Kidney (tissue), 14 donors: ENCODE measurements around the gene NEDD8. TPM values are rescaled to one million over a fixed set of nuclear protein-coding genes. Genes with fewer than 3 reads are reported as not detected.

Experiments used
- DNase-seq, 5 donors: peaks; one replicate each; pipeline ENCODE4 v3.0.0-alpha.2; 2013 to 2020
- FAIRE-seq: peaks from 2 replicates; lab custom pipeline; 2012; peaks lifted over from hg19 to GRCh38; lab: Jason Lieb, UNC
- H3K27ac ChIP-seq, 2 donors: one replicate each; pipeline ENCODE4 v1.7.0; 2013; ENCODE audit warnings: low read depth in 2 of 2, low read length in 2 of 2, inconsistent platforms in 1 of 2
- H3K27me3 ChIP-seq: one replicate; pipeline ENCODE4 v1.7.1; 2013; ENCODE audit warnings: low read length, inconsistent platforms; ENCODE audit not compliant: control insufficient read depth, insufficient read depth
- H3K36me3 ChIP-seq, 3 donors: one replicate each; pipeline versions ENCODE4 v1.7.0 to v1.7.1; 2013; ENCODE audit warnings: low read length in 3 of 3, control low read depth in 1 of 3, inconsistent platforms in 1 of 3; ENCODE audit not compliant: insufficient read depth in 3 of 3, control insufficient read depth in 2 of 3
- H3K4me1 ChIP-seq, 3 donors: one replicate each; pipeline versions ENCODE4 v1.7.0 to v1.7.1; 2013; ENCODE audit warnings: low read length in 3 of 3, inconsistent platforms in 1 of 3, low read depth in 1 of 3; ENCODE audit not compliant: control insufficient read depth in 2 of 3, insufficient read depth in 2 of 3
- H3K4me3 ChIP-seq, 3 donors: one replicate each; pipeline versions ENCODE4 v1.7.0 to v1.8.1; 2013; ENCODE audit warnings: low read length in 3 of 3, control low read depth in 1 of 3, inconsistent platforms in 1 of 3
- H3K9ac ChIP-seq, 3 donors: one replicate each; pipeline versions ENCODE4 v1.7.0 to v1.7.1; 2013; ENCODE audit warnings: low read length in 3 of 3, control low read depth in 1 of 3, inconsistent platforms in 1 of 3
- H3K9me3 ChIP-seq, 3 donors: one replicate each; pipeline versions ENCODE4 v1.7.0 to v1.7.1; 2013; ENCODE audit warnings: low read length in 3 of 3, control low read depth in 1 of 3, inconsistent platforms in 1 of 3; ENCODE audit not compliant: control insufficient read depth in 2 of 3, insufficient read depth in 1 of 3
- intact Hi-C: fragments of 100-400 bp; cut with DNase I; formaldehyde crosslinking; loops from one replicate; pipeline ENCODE4 v1.11.1; 2022
- polyA plus RNA-seq: library from polyadenylated mRNA; stranded (reverse); fragments of 350-450 nt; fragmentation: Illumina TruSeq; extraction: RNeasy Lipid Tissue Mini Kit (QIAGEN cat#74804); gene quantifications from one replicate; pipeline ENCODE4 v1.2.3, GENCODE V29; 2014; ENCODE audit warnings: low read depth, low replicate concordance; ENCODE audit not compliant: insufficient read depth
- total RNA-seq: library from RNA; stranded (reverse); fragmentation: NEBNext Ultra II Directional; extraction: Animal tissue kit (Norgen Biotek cat#: 25700); gene quantifications from one replicate; pipeline ENCODE4 v1.2.1, GENCODE V29; 2021
- TF ChIP-seq, protein P1 (sequence below): IDR thresholded peaks from 3 replicates; pipeline ENCODE4 v1.5.1; 2012; ENCODE audit warnings: mild to moderate bottlenecking, moderate library complexity, borderline replicate concordance; ENCODE audit not compliant: insufficient read depth; ENCODE audit errors: extremely low read depth
- donor health status: control.
- donor health status: control.
- donor health status: control.
- donor health status: control.
- donor health status: control.
- donor health status: DM: yes; HTN: yes; CAD: no.
- donor health status: Normal renal cell carcinoma (clear cell type).

NEDD8 gene
- total and polyA plus RNA-seq, 2 donors from 2014 or later = 145 to 439 TPM

DNA sequence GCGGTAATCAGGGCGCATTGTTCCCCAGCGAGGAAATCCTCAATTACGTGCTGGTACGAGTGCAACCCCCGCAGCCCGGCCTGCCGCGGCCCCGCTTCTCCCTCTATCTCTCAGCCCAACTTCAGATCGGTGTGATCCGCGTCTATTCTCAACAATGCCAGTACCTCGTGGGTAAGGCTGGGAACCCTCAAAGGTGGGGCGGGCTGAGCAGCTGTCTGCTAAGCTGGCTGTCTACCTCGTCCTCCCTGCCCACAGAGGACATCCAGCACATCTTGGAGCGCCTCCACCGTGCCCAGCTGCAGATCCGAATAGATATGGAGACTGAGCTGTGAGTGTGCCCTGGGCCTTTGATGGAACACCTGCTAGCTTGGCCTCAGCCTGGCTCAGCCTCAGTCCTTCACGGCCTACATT is 59.3 kb downstream of the NEDD8 start:
- H3K4me1 ChIP-seq = peaks cover 0 to 3% (median 0%) of the 10 kb centered on the region in 3 donors
- no peaks in the 10 kb centered on the region for H3K27me3 ChIP-seq
- DNase-seq (peak in 1 of 5 donors; percentile 67), FAIRE-seq (no peak)
- no peaks in the 10 kb centered on the region for H3K36me3 ChIP-seq
- intact Hi-C loops = no loop called here
- H3K9ac ChIP-seq = no peak overlapping the region
- TF ChIP-seq, protein P1, sequence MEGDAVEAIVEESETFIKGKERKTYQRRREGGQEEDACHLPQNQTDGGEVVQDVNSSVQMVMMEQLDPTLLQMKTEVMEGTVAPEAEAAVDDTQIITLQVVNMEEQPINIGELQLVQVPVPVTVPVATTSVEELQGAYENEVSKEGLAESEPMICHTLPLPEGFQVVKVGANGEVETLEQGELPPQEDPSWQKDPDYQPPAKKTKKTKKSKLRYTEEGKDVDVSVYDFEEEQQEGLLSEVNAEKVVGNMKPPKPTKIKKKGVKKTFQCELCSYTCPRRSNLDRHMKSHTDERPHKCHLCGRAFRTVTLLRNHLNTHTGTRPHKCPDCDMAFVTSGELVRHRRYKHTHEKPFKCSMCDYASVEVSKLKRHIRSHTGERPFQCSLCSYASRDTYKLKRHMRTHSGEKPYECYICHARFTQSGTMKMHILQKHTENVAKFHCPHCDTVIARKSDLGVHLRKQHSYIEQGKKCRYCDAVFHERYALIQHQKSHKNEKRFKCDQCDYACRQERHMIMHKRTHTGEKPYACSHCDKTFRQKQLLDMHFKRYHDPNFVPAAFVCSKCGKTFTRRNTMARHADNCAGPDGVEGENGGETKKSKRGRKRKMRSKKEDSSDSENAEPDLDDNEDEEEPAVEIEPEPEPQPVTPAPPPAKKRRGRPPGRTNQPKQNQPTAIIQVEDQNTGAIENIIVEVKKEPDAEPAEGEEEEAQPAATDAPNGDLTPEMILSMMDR = no peak
- peak overlapping the region in 2 of 3 donors; percentile 44 to 69 for H3K4me3 ChIP-seq
- no peaks in the 10 kb centered on the region for H3K9me3 ChIP-seq
- H3K27ac ChIP-seq = no peak overlapping the region

DNA sequence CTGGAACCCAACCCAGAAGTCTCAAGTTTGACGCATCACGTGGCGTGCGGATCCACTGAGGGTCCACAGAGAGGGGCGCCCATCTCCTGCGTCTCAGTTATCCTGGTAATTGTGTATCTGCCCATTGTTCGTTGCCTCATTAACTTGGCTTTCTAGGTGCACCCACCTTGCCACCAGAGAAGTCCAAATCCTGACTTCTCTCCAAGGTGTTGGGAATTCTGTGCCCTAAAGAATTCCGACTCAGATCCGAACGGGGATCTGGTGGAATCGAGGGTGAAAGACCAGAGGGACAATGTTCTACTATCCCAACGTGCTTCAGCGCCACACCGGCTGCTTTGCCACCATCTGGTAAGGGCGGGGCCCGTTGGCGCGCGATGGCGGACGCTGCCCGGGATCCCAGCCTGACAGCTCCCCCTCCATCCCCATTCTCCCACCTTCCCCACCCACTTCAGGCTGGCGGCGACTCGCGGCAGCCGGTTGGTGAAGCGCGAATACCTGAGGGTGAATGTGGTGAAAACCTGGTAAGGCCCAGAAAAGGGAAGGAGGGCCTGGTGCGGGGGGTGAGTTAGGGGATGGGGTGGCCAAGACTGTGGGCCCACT is 59.8 kb downstream of the NEDD8 start:
- peak in 2 of 5 donors; percentile 52 to 72 for DNase-seq
- H3K36me3 ChIP-seq = peaks cover 0 to 4% (median 4%) of the 10 kb centered on the region in 3 donors

DNA sequence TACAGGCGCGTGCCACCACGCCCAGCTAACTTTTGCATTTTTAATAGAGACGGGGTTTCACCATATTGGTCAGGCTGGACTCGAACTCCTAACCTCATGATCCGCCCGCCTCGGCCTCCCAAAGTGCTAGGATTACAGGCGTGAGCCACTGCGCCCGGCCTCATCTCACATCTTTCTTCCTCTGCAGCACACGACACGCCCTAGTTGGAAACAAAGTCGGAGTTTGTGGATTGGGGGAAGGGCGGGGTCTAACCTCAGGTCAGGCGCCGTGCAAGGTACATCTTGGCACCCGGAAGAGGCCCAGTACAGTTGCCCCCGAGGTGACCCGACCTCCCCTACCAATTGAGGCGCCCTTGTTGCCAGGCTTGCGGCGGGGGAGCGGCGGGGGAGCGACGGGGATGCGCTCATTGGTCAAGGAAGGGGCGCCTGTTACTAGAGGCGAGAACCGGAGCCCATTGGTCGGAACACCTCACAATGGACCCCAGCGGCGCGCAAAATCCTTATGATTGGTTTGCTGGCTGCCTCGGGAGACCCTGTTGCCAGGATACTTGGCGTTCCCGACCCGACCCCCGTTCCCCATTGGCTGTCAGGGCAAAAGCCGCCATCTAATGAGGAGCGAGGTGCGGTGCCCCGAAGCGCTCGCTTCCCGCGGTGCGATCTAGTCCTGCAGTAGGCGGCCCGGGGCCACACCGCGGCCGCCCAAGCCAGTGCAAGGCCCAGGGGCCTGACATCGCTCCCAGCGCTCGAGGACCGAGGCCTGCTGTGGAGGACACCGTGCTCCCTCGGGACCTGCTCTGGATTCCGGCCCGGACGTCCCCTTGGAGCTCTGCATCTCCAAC is 60.5 kb downstream of the NEDD8 start, which contains the start of gene REC8:
Gene REC8, plus strand, starts transcription at position 659 of the 839 bp plus-strand sequence. CDS start 473 bp downstream, outside the sequence.
- Histone ChIP-seq H3K9me3 (no peaks in the 10 kb centered on the region), H3K27ac (peak within 1 kb of the TSS; percentile 11 to 28), H3K9ac (peak within 1 kb of the TSS in 2 of 3 donors; percentile 15 to 48), H3K27me3 (no peaks in the 10 kb centered on the region), H3K4me3 (peak within 1 kb of the TSS; percentile 44 to 69 (median 48)), H3K36me3 (peaks cover 0 to 6% (median 4%) of the 10 kb centered on the region in 3 donors), H3K4me1 (peaks cover 0 to 3% (median 0%) of the 10 kb centered on the region in 3 donors)
- TF ChIP-seq, protein P1 = no peak
- DNase-seq (peak; percentile 95 to 99 (median 99)), FAIRE-seq (no peak)
- intact Hi-C loops = no loop called here

More for the DNA sequence above, 59.8 kb downstream of the NEDD8 start:
- Histone ChIP-seq H3K9me3 (no peaks in the 10 kb centered on the region), H3K27me3 (no peaks in the 10 kb centered on the region), H3K9ac (peak overlapping the region in 2 of 3 donors; percentile 15 to 48), H3K4me3 (peak overlapping the region; percentile 44 to 69 (median 48)), H3K27ac (peak overlapping the region in 1 of 2 donors; percentile 28), H3K4me1 (peaks cover 0 to 3% (median 0%) of the 10 kb centered on the region in 3 donors)
- TF ChIP-seq, protein P1 = no peak
- FAIRE-seq = no peak
- intact Hi-C loops = no loop called here
